SK-N-SH treated with all-trans-retinoic acid at 6 μM for 48 hours (cell line): ENCODE results near the gene COX7A2.

Experiments
- ATAC-seq: fragments of 200-7000 bp; cut with Tn5 transposase; 3 replicates; pipeline ENCODE4 v1.9.1; 2020; ENCODE audit warnings: mild to moderate bottlenecking, moderate library complexity
- BACH2 ChIP-seq: fragments of 250-450 bp; sonication (Bioruptor Pico); IDR thresholded peaks from 2 replicates; pipeline ENCODE4 v1.9.0; 2021; ENCODE audit warnings: mild to moderate bottlenecking, borderline replicate concordance
- CSDC2 ChIP-seq: fragments of 250-450 bp; sonication (Bioruptor Pico); IDR thresholded peaks from 2 replicates; pipeline ENCODE4 v1.5.0; 2020; ENCODE audit warnings: mild to moderate bottlenecking, moderate library complexity
- ESRRG ChIP-seq: fragments of 250-450 bp; sonication (Bioruptor Pico); IDR thresholded peaks from 2 replicates; pipeline ENCODE4 v1.6.1; 2021; ENCODE audit warnings: mild to moderate bottlenecking
- GLIS3 ChIP-seq: fragments of 250-450 bp; sonication (Bioruptor Pico); IDR thresholded peaks from 2 replicates; pipeline ENCODE4 v1.5.0; 2020; ENCODE audit warnings: mild to moderate bottlenecking, moderate library complexity
- ISL1 ChIP-seq: fragments of 250-450 bp; sonication (Bioruptor Pico); IDR thresholded peaks from 2 replicates; pipeline ENCODE4 v2.1.2; 2022; ENCODE audit warnings: mild to moderate bottlenecking, moderate library complexity
- OSR1 ChIP-seq: fragments of 250-450 bp; sonication (Bioruptor Pico); IDR thresholded peaks from 2 replicates; pipeline ENCODE4 v1.8.0; 2022; ENCODE audit warnings: moderate library complexity, mild to moderate bottlenecking, inconsistent platforms
- POU6F1 ChIP-seq: fragments of 250-450 bp; sonication (Bioruptor Pico); IDR thresholded peaks from 2 replicates; pipeline ENCODE4 v1.8.0; 2021; ENCODE audit warnings: low read depth, mild to moderate bottlenecking, moderate library complexity, borderline replicate concordance
- PPARA ChIP-seq: fragments of 250-450 bp; sonication (Bioruptor Pico); IDR thresholded peaks from 2 replicates; pipeline ENCODE4 v1.5.0; 2020; ENCODE audit warnings: mild to moderate bottlenecking, borderline replicate concordance
- RARB ChIP-seq: fragments of 250-450 bp; sonication (Bioruptor Pico); IDR thresholded peaks from 2 replicates; pipeline ENCODE4 v1.8.0; 2021; ENCODE audit warnings: mild to moderate bottlenecking, moderate library complexity
- SNAI2 ChIP-seq: fragments of 250-450 bp; sonication (Bioruptor Pico); IDR thresholded peaks from 2 replicates; pipeline ENCODE4 v1.5.0; 2020; ENCODE audit warnings: mild to moderate bottlenecking, moderate library complexity
- TCF4 ChIP-seq: fragments of 250-450 bp; sonication (Bioruptor Pico); IDR thresholded peaks from 2 replicates; pipeline ENCODE4 v1.8.0; 2021; ENCODE audit warnings: mild to moderate bottlenecking, moderate library complexity, borderline replicate concordance
- TSHZ2 ChIP-seq: fragments of 250-450 bp; sonication (Bioruptor Pico); IDR thresholded peaks from 2 replicates; pipeline ENCODE4 v1.5.0; 2020; ENCODE audit warnings: mild to moderate bottlenecking, moderate library complexity
- ZC3H10 ChIP-seq: fragments of 250-450 bp; sonication (Bioruptor Pico); IDR thresholded peaks from 2 replicates; pipeline ENCODE4 v1.5.1; 2021; ENCODE audit warnings: mild to moderate bottlenecking, moderate library complexity
- ZFP3 ChIP-seq: fragments of 250-450 bp; sonication (Bioruptor Pico); IDR thresholded peaks from 2 replicates; pipeline ENCODE4 v1.5.0; 2020; ENCODE audit warnings: mild to moderate bottlenecking, moderate library complexity
- ZNF565 ChIP-seq: fragments of 450-650 bp; formaldehyde crosslinking; conservative IDR thresholded peaks from 2 replicates; pipeline ENCODE4 v1.5.0; 2020; ENCODE audit warnings: low read depth, mild to moderate bottlenecking, moderate library complexity
- TF ChIP-seq, protein P1 (sequence below): fragments of 250-450 bp; sonication (Bioruptor Pico); IDR thresholded peaks from 2 replicates; pipeline ENCODE4 v1.8.0; 2020; ENCODE audit warnings: mild to moderate bottlenecking, moderate library complexity, borderline replicate concordance
- TF ChIP-seq, protein P2 (sequence below): fragments of 250-450 bp; sonication (Bioruptor Pico); IDR thresholded peaks from 2 replicates; pipeline ENCODE4 v1.5.1; 2020; ENCODE audit warnings: low read depth, mild to moderate bottlenecking, moderate library complexity

The COX7A2 gene

GRCh38 chr6:75272145-75272840 lies 28.7 kb upstream of the COX7A2 start:
- TF ChIP-seq TCF4 (no peak), ZNF565 (CRISPR knock-in tag) (no peak), CSDC2 (no peak), ZC3H10 (CRISPR knock-in tag) (no peak), TSHZ2 (CRISPR knock-in tag) (no peak), BACH2 (CRISPR knock-in tag) (no peak), SNAI2 (CRISPR knock-in tag) (no peak), POU6F1 (CRISPR knock-in tag) (no peak), RARB (CRISPR knock-in tag) (no peak), ZFP3 (CRISPR knock-in tag) (no peak)
- TF ChIP-seq, protein P1, sequence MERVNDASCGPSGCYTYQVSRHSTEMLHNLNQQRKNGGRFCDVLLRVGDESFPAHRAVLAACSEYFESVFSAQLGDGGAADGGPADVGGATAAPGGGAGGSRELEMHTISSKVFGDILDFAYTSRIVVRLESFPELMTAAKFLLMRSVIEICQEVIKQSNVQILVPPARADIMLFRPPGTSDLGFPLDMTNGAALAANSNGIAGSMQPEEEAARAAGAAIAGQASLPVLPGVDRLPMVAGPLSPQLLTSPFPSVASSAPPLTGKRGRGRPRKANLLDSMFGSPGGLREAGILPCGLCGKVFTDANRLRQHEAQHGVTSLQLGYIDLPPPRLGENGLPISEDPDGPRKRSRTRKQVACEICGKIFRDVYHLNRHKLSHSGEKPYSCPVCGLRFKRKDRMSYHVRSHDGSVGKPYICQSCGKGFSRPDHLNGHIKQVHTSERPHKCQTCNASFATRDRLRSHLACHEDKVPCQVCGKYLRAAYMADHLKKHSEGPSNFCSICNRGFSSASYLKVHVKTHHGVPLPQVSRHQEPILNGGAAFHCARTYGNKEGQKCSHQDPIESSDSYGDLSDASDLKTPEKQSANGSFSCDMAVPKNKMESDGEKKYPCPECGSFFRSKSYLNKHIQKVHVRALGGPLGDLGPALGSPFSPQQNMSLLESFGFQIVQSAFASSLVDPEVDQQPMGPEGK: no peak
- TF ChIP-seq, protein P2, sequence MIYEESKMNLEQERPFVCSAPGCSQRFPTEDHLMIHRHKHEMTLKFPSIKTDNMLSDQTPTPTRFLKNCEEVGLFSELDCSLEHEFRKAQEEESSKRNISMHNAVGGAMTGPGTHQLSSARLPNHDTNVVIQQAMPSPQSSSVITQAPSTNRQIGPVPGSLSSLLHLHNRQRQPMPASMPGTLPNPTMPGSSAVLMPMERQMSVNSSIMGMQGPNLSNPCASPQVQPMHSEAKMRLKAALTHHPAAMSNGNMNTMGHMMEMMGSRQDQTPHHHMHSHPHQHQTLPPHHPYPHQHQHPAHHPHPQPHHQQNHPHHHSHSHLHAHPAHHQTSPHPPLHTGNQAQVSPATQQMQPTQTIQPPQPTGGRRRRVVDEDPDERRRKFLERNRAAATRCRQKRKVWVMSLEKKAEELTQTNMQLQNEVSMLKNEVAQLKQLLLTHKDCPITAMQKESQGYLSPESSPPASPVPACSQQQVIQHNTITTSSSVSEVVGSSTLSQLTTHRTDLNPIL (CRISPR knock-in tag): no peak
- TF ChIP-seq, all 23 proteins: peak for 0
- no peak for ATAC-seq

- no peak for ATAC-seq
- TF ChIP-seq ZFP3 (CRISPR knock-in tag): no peak
- TF ChIP-seq, protein P2 (CRISPR knock-in tag): no peak
- no peak for TF ChIP-seq CSDC2
- TF ChIP-seq SNAI2 (CRISPR knock-in tag): no peak
- TF ChIP-seq OSR1 (CRISPR knock-in tag): no peak
- TF ChIP-seq ZNF565 (CRISPR knock-in tag): no peak
- no peak for TF ChIP-seq PPARA (CRISPR knock-in tag)
- no peak for TF ChIP-seq GLIS3 (CRISPR knock-in tag)
- TF ChIP-seq TCF4: no peak
- TF ChIP-seq ISL1 (CRISPR knock-in tag): no peak
- TF ChIP-seq TSHZ2 (CRISPR knock-in tag): no peak
- TF ChIP-seq ESRRG (CRISPR knock-in tag): no peak
- TF ChIP-seq RARB (CRISPR knock-in tag): no peak
- no peak for TF ChIP-seq BACH2 (CRISPR knock-in tag)
Observed at GRCh38 chr6:75268988-75269354, 25.4 kb upstream of the COX7A2 start.
